H1 (cell line): ENCODE data around the gene TRMT61A. TPM values are rescaled to one million over a fixed set of nuclear protein-coding genes. Genes with fewer than 3 reads are reported as not detected.

ENCODE experiments used
- CTCF ChIA-PET: fragments of 300-600 bp; sonication (Branson Sonifier 250); formaldehyde crosslinking; loops from one replicate; lab custom pipeline; 2021; ENCODE audit not compliant: partially characterized antibody; lab: Charles Lee
- POLR2A ChIA-PET: fragments of 300-600 bp; sonication (Branson Sonifier 250); formaldehyde crosslinking; loops from one replicate; lab custom pipeline; 2021; ENCODE audit warnings: inconsistent platforms; ENCODE audit not compliant: partially characterized antibody; lab: Charles Lee
- DNase-seq, 2 experiments: peaks; one replicate each; pipeline versions ENCODE4 v3.0.0 to v3.0.0-alpha.2; 2010 to 2022; ENCODE audit warnings: low spot score in 2 of 2, low read depth in 1 of 2, mixed read lengths in 1 of 2
- FAIRE-seq: peaks from 2 replicates; lab custom pipeline; 2011; peaks lifted over from hg19 to GRCh38; lab: Jason Lieb, UNC
- H2AFZ ChIP-seq: 2 replicates; pipeline ENCODE4 v1.8.1; 2012; ENCODE audit warnings: low read length, inconsistent platforms
- H2AK5ac ChIP-seq: 2 replicates; pipeline ENCODE4 v1.6.1; 2013; ENCODE audit warnings: low read depth, low read length
- H2BK120ac ChIP-seq: replicated peaks from 2 replicates; pipeline ENCODE3; 2013; ENCODE audit warnings: low read depth, low read length, inconsistent platforms
- H2BK12ac ChIP-seq: 2 replicates; pipeline ENCODE4 v1.6.1; 2013; ENCODE audit warnings: low read depth, low read length
- H2BK15ac ChIP-seq: 2 replicates; pipeline ENCODE4 v1.6.1; 2013; ENCODE audit warnings: low read length
- H2BK20ac ChIP-seq: 2 replicates; pipeline ENCODE4 v1.6.1; 2013; ENCODE audit warnings: low read length
- H2BK5ac ChIP-seq: 2 replicates; pipeline ENCODE4 v1.6.1; 2013; ENCODE audit warnings: low read depth, low read length
- H3K14ac ChIP-seq: 2 replicates; pipeline ENCODE4 v1.6.1; 2013; ENCODE audit warnings: inconsistent platforms; ENCODE audit not compliant: insufficient read length
- H3K18ac ChIP-seq: 2 replicates; pipeline ENCODE4 v1.6.1; 2013; ENCODE audit warnings: low read length; ENCODE audit errors: extremely low read depth
- H3K23ac ChIP-seq: 2 replicates; pipeline ENCODE4 v1.6.1; 2013; ENCODE audit warnings: inconsistent platforms; ENCODE audit not compliant: insufficient read length
- H3K23me2 ChIP-seq: 2 replicates; pipeline ENCODE4 v1.6.1; 2013; ENCODE audit warnings: low read depth, low read length
- H3K27ac ChIP-seq: 2 replicates; pipeline ENCODE4 v1.6.1; 2011; ENCODE audit warnings: low read depth, low read length, inconsistent platforms
- H3K27me3 ChIP-seq, 4 experiments: replicated peaks in 1 of 4; 1 replicate in 1 of 4; 2 replicates in 3 of 4; pipeline versions ENCODE4 v1.6.1 to v1.8.1; 2011 to 2013; ENCODE audit warnings: low read length in 3 of 4, mild to moderate bottlenecking in 3 of 4, inconsistent platforms in 2 of 4, mixed read lengths in 2 of 4, moderate library complexity in 1 of 4; ENCODE audit not compliant: control insufficient read depth in 3 of 4, insufficient read depth in 3 of 4; ENCODE audit errors: extremely low read depth in 1 of 4
- H3K36me3 ChIP-seq, 4 experiments: 2 replicates each; pipeline versions ENCODE4 v1.6.1 to v1.8.1; 2011 to 2013; ENCODE audit warnings: mild to moderate bottlenecking in 4 of 4, low read length in 3 of 4, moderate library complexity in 2 of 4, control low read depth in 1 of 4, inconsistent platforms in 1 of 4; ENCODE audit not compliant: insufficient read depth in 4 of 4, control insufficient read depth in 2 of 4
- H3K4ac ChIP-seq: replicated peaks from 2 replicates; pipeline ENCODE3; 2013; ENCODE audit warnings: low read length, low read depth, mixed read lengths, inconsistent platforms; ENCODE audit not compliant: insufficient read length
- H3K4me1 ChIP-seq, 4 experiments: replicated peaks in 1 of 4; 1 replicate in 1 of 4; 2 replicates in 3 of 4; pipeline versions ENCODE4 v1.6.1 to v1.8.1; 2011 to 2013; ENCODE audit warnings: low read length in 3 of 4, inconsistent platforms in 2 of 4, mixed read lengths in 1 of 4; ENCODE audit not compliant: insufficient read depth in 4 of 4, control insufficient read depth in 3 of 4
- H3K4me2 ChIP-seq, 2 experiments: 2 replicates each; pipeline versions ENCODE4 v1.6.1 to v1.8.1; 2011 to 2013; ENCODE audit warnings: low read depth in 2 of 2, low read length in 2 of 2, control low read depth in 1 of 2, inconsistent platforms in 1 of 2, mild to moderate bottlenecking in 1 of 2; ENCODE audit not compliant: insufficient read depth in 1 of 2
- H3K4me3 ChIP-seq, 4 experiments: fragments of 200-600, 300-600 bp in 1 of 4; sonication (generic), shearing (Covaris generic), sonication (Bioruptor Twin) in 1 of 4; 2 replicates each; pipeline versions ENCODE4 v1.5.1 to v1.8.1; 2011 to 2016; ENCODE audit warnings: low read length in 4 of 4, low read depth in 3 of 4, control low read depth in 2 of 4, inconsistent platforms in 2 of 4, mild to moderate bottlenecking in 2 of 4, mixed read lengths in 1 of 4, moderate library complexity in 1 of 4; ENCODE audit not compliant: insufficient read depth in 2 of 4; ENCODE audit errors: extremely low read depth in 1 of 4
- H3K56ac ChIP-seq: replicated peaks from 2 replicates; pipeline ENCODE3; 2013; ENCODE audit warnings: low read depth, mild to moderate bottlenecking, mixed read lengths, low read length, inconsistent platforms; ENCODE audit not compliant: insufficient read length
- H3K79me1 ChIP-seq: 2 replicates; pipeline ENCODE4 v1.6.1; 2013; ENCODE audit warnings: low read depth, low read length, control low read depth
- H3K79me2 ChIP-seq, 2 experiments: 2 replicates each; pipeline versions ENCODE4 v1.6.1 to v1.8.1; 2012 to 2013; ENCODE audit warnings: low read length in 2 of 2, mild to moderate bottlenecking in 2 of 2, inconsistent platforms in 1 of 2; ENCODE audit not compliant: insufficient read depth in 2 of 2, control insufficient read depth in 1 of 2
- H3K9ac ChIP-seq, 4 experiments: replicated peaks in 1 of 4; 1 replicate in 1 of 4; 2 replicates in 3 of 4; pipeline versions ENCODE4 v1.6.1 to v1.8.1; 2011 to 2013; ENCODE audit warnings: low read depth in 3 of 4, low read length in 3 of 4, control low read depth in 2 of 4, mild to moderate bottlenecking in 2 of 4, moderate library complexity in 2 of 4, inconsistent platforms in 1 of 4; ENCODE audit errors: extremely low read depth in 1 of 4
- H3K9me3 ChIP-seq, 2 experiments: 2 replicates each; pipeline versions ENCODE4 v1.6.1 to v1.8.1; 2012 to 2013; ENCODE audit warnings: mild to moderate bottlenecking in 2 of 2, moderate library complexity in 2 of 2, control low read depth in 1 of 2, inconsistent platforms in 1 of 2, low read depth in 1 of 2, low read length in 1 of 2, mixed read lengths in 1 of 2; ENCODE audit not compliant: insufficient read depth in 2 of 2
- H4K20me1 ChIP-seq, 2 experiments: replicated peaks in 1 of 2; 2 replicates each; pipeline versions ENCODE3 to v1.8.1; 2011 to 2013; ENCODE audit warnings: inconsistent platforms in 2 of 2, low read length in 2 of 2, mild to moderate bottlenecking in 1 of 2; ENCODE audit not compliant: insufficient read depth in 2 of 2, control insufficient read depth in 1 of 2
- H4K5ac ChIP-seq: 2 replicates; pipeline ENCODE4 v1.6.1; 2013; ENCODE audit warnings: low read length, low read depth, mixed read lengths, inconsistent platforms; ENCODE audit not compliant: insufficient read length
- H4K8ac ChIP-seq: 2 replicates; pipeline ENCODE4 v1.8.0; 2013; ENCODE audit warnings: mild to moderate bottlenecking, moderate library complexity, low read length, inconsistent platforms; ENCODE audit not compliant: insufficient read depth; ENCODE audit errors: extremely low read depth
- H4K91ac ChIP-seq: replicated peaks from 2 replicates; pipeline ENCODE3; 2013; ENCODE audit warnings: low read length, mixed read lengths, inconsistent platforms; ENCODE audit not compliant: insufficient read length
- ATF2 ChIP-seq: IDR thresholded peaks from 2 replicates; pipeline ENCODE4 v1.6.1; 2012; ENCODE audit warnings: low read length, inconsistent platforms
- BCL11A ChIP-seq, 2 experiments: IDR thresholded peaks; one replicate each; pipeline ENCODE4 v1.6.1; 2011; ENCODE audit warnings: low read depth in 2 of 2, low read length in 2 of 2, mild to moderate bottlenecking in 2 of 2
- CBX5 ChIP-seq: fragments of 300-800, 300-1000 bp; sonication (generic); IDR thresholded peaks from 2 replicates; pipeline ENCODE4 v1.7.1; 2016; ENCODE audit warnings: antibody characterized with exemption, low read length, low read depth
- CBX8 ChIP-seq: fragments of 300-800, 300-1000 bp; sonication (generic); IDR thresholded peaks from 2 replicates; pipeline ENCODE4 v1.7.1; 2016; ENCODE audit warnings: low read depth, low read length, borderline replicate concordance
- CREB1 ChIP-seq: IDR thresholded peaks from 2 replicates; pipeline ENCODE4 v1.6.1; 2012; ENCODE audit warnings: inconsistent platforms
- CTBP2 ChIP-seq: IDR thresholded peaks from 2 replicates; pipeline ENCODE4 v1.7.0; 2011; ENCODE audit warnings: borderline replicate concordance, mild to moderate bottlenecking, moderate library complexity, mixed read lengths, low read length; ENCODE audit not compliant: insufficient read depth, insufficient read length
- EP300 ChIP-seq, 2 experiments: IDR thresholded peaks; 1 replicate in 1 of 2; 2 replicates in 1 of 2; pipeline ENCODE4 v1.6.1; 2011 to 2012; ENCODE audit warnings: low read depth in 2 of 2, low read length in 2 of 2, mild to moderate bottlenecking in 2 of 2, borderline replicate concordance in 1 of 2, inconsistent platforms in 1 of 2, moderate library complexity in 1 of 2
- GTF2F1 ChIP-seq: IDR thresholded peaks from 2 replicates; pipeline ENCODE4 v1.6.1; 2012; ENCODE audit warnings: low read depth, low read length, improper control_type of control experiment, borderline replicate concordance
- POLR2A ChIP-seq, 2 experiments: IDR thresholded peaks; 1 replicate in 1 of 2; 2 replicates in 1 of 2; pipeline ENCODE4 v1.6.1; 2011; ENCODE audit warnings: low read depth in 2 of 2, low read length in 2 of 2, mild to moderate bottlenecking in 2 of 2; ENCODE audit errors: control extremely low read depth in 1 of 2
- SAP30 ChIP-seq: fragments of 300-600 bp; sonication (generic); IDR thresholded peaks from 2 replicates; pipeline ENCODE4 v1.7.1; 2012; ENCODE audit warnings: low read length, moderate library complexity, mild to moderate bottlenecking, inconsistent platforms; ENCODE audit not compliant: insufficient read depth, insufficient replicate concordance
- SIN3A ChIP-seq, 2 experiments: IDR thresholded peaks in 1 of 2; conservative IDR thresholded peaks in 1 of 2; 2 replicates each; pipeline ENCODE4 v1.6.1; 2011 to 2012; ENCODE audit warnings: low read length in 2 of 2, improper control_type of control experiment in 1 of 2, low read depth in 1 of 2, mild to moderate bottlenecking in 1 of 2
- WGBS, 2 experiments: shearing (Covaris generic) in 1 of 2; methylation state at CpG; one replicate each; pipeline versions ENCODE4 v1.1.6 to v1.1.7; 2013 to 2015; ENCODE audit warnings: low lambda C conversion rate in 2 of 2, mixed read lengths in 2 of 2, inconsistent platforms in 1 of 2, low coverage in 1 of 2, missing lambda C conversion rate in 1 of 2; ENCODE audit not compliant: insufficient replicate concordance in 2 of 2, insufficient coverage in 1 of 2, insufficient read length in 1 of 2; ENCODE audit errors: extremely low coverage in 1 of 2, missing lambda C conversion rate in 1 of 2; 5-methylcytosine and 5-hydroxymethylcytosine counted together
- polyA plus RNA-seq, 7 experiments: library from polyadenylated mRNA; depleted of rRNA in 3 of 7; stranded (reverse) in 5 of 7; unstranded in 2 of 7; fragments of >200 nt in 5 of 7; fragments of 200-250 nt in 2 of 7; gene quantifications; 1 replicate in 5 of 7; 2 replicates in 1 of 7; 4 replicates in 1 of 7; pipeline versions ENCODE4 v1.2.1 to v1.2.3, GENCODE V29; 2011 to 2013; ENCODE audit warnings: missing spikeins in 2 of 7, mixed read lengths in 2 of 7
- total RNA-seq: library from RNA; stranded (reverse); fragmentation: NEBNext Ultra II Directional; extraction: Animal tissue kit (Norgen Biotek cat#: 25700); gene quantifications from 2 replicates; pipeline ENCODE4 v1.2.1, GENCODE V29; 2021

The TRMT61A gene
- total and polyA plus RNA-seq, 2 of the 8 experiments (the other 6 are each of a cell fraction or from before 2014, with no cell fraction given), result 15.8 to 19.0 TPM

GRCh38 chr14:103581206-103581605, 52.2 kb downstream of the TRMT61A start:
- H3K9ac ChIP-seq, result no peak overlapping the region
- H2BK12ac ChIP-seq, result no peak overlapping the region
- ChIA-PET POLR2A (no interaction called here), CTCF (no interaction called here)
- H3K4me3 ChIP-seq, result no peak overlapping the region
- H2BK120ac ChIP-seq, result no peak overlapping the region
- TF ChIP-seq CREB1 (no peak), EP300 (IDR thresholded peaks at IDR 0.05; ENCODE audit: borderline replicate concordance in 1 of 2, low read depth in 2 of 2, low read length in 2 of 2) (no peak), GTF2F1 (no peak), BCL11A (IDR thresholded peaks at IDR 0.05; ENCODE audit: low read depth in 2 of 2, low read length in 2 of 2) (no peak), SAP30 (no peak), POLR2A (IDR thresholded peaks at IDR 0.05; ENCODE audit: control extremely low read depth in 1 of 2, low read depth in 2 of 2, low read length in 2 of 2) (no peak), CTBP2 (no peak), SIN3A (conservative IDR thresholded peaks at IDR 0.05 in 1 of 2, IDR thresholded peaks at IDR 0.05 in 1 of 2; ENCODE audit: low read depth in 1 of 2, low read length in 2 of 2) (no peak), CBX5 (no peak), CBX8 (no peak), ATF2 (no peak)
- no peak overlapping the region for H2AFZ ChIP-seq
- no peaks in the 10 kb centered on the region for H3K23me2 ChIP-seq
- H4K20me1 ChIP-seq, result peaks cover 0 to 1% of the 10 kb centered on the region in 2 experiments
- H2BK20ac ChIP-seq, result no peak overlapping the region
- no peaks in the 10 kb centered on the region; the same call in 1 of the 2 replicates for H3K79me1 ChIP-seq
- no peak overlapping the region for H3K18ac ChIP-seq
- DNase-seq (no peak), FAIRE-seq (no peak)
- H2AK5ac ChIP-seq, result no peak overlapping the region
- peaks cover 0 to 9% (median 0%) of the 10 kb centered on the region in 4 experiments; a peak in 4 of 8 replicates for H3K36me3 ChIP-seq
- no peak overlapping the region for H3K4ac ChIP-seq
- H2BK5ac ChIP-seq, result no peak overlapping the region
- 97% methylated on average over 11 of the region's 11 CpGs; no CpG with 5 or more reads in 1 of the 2 experiments for WGBS, 2 experiments
- H4K5ac ChIP-seq, result no peak overlapping the region
- H2BK15ac ChIP-seq, result no peak overlapping the region
- no peak overlapping the region for H3K14ac ChIP-seq
- no peaks in the 10 kb centered on the region for H3K79me2 ChIP-seq
- no peak overlapping the region for H3K27ac ChIP-seq
- no peak overlapping the region for H3K4me2 ChIP-seq
- H3K23ac ChIP-seq, result no peak overlapping the region
- H3K27me3 ChIP-seq, result no peaks in the 10 kb centered on the region
- no peak overlapping the region for H4K91ac ChIP-seq
- no peak overlapping the region for H3K56ac ChIP-seq
- no peak overlapping the region for H4K8ac ChIP-seq
- H3K9me3 ChIP-seq, result no peaks in the 10 kb centered on the region
- no peaks in the 10 kb centered on the region for H3K4me1 ChIP-seq
